Breast epithelium (tissue), 3 donors: ENCODE results near the gene PGA5.
"Not testable (repeated sequence)": the region's sequence is repeated elsewhere in the genome, so short reads cannot be mapped to it uniquely, and the experiment has no call there.

Experiments
- POLR2A ChIP-seq: fragments of 450-650 bp; IDR thresholded peaks from one replicate; pipeline ENCODE4 v1.6.1; 2016; ENCODE audit warnings: antibody characterized with exemption, mild to moderate bottlenecking, moderate library complexity
- POLR2AphosphoS5 ChIP-seq, 3 donors: sonication (generic); formaldehyde crosslinking; IDR thresholded peaks; one replicate each; pipeline ENCODE4 v1.6.1; 2017; ENCODE audit warnings: antibody characterized with exemption in 3 of 3
- TF ChIP-seq, protein P1 (sequence below), 3 donors: fragments of 450-650 bp; IDR thresholded peaks; one replicate each; pipeline ENCODE4 v1.5.1; 2016 to 2017; ENCODE audit warnings: antibody characterized with exemption in 3 of 3, mild to moderate bottlenecking in 3 of 3, moderate library complexity in 3 of 3

DNA sequence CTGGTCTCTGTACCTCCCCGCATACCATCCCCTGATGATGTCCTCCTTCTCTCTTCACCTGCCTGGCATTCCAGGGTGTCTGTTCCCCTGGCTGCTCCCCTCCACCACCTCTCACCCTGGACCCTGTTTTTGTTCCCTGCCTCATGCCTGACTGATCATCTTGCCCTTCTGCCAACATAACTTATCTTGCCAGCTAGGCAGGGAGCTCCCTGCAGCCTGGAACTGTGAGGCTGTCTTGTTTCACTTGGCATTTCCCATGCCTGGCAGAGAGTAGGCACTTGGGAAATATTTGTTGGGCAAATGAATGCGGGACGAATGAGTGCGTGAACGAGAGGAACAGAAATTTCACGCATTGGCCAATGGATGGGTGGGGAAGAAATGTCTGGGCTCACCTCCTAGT lies 30.3 kb upstream of the PGA5 start:
- TF ChIP-seq, protein P1, sequence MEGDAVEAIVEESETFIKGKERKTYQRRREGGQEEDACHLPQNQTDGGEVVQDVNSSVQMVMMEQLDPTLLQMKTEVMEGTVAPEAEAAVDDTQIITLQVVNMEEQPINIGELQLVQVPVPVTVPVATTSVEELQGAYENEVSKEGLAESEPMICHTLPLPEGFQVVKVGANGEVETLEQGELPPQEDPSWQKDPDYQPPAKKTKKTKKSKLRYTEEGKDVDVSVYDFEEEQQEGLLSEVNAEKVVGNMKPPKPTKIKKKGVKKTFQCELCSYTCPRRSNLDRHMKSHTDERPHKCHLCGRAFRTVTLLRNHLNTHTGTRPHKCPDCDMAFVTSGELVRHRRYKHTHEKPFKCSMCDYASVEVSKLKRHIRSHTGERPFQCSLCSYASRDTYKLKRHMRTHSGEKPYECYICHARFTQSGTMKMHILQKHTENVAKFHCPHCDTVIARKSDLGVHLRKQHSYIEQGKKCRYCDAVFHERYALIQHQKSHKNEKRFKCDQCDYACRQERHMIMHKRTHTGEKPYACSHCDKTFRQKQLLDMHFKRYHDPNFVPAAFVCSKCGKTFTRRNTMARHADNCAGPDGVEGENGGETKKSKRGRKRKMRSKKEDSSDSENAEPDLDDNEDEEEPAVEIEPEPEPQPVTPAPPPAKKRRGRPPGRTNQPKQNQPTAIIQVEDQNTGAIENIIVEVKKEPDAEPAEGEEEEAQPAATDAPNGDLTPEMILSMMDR (IDR thresholded peaks at IDR 0.05): not testable (repeated sequence)
- not testable (repeated sequence) for TF ChIP-seq POLR2AphosphoS5 (IDR thresholded peaks at IDR 0.05); POLR2A
